Activated T-helper 17 cell treated with anti-CD3 and anti-CD28 coated beads, Interleukin-2, amount 50 U/mL, for 72 hours (primary cell): ENCODE results near the gene DAZAP1. TPM values are rescaled to one million over a fixed set of nuclear protein-coding genes. Genes with fewer than 3 reads are reported as not detected.

Experiments used
- ATAC-seq: fragments of 150-1000 bp; cut with Tn5 transposase; replicated peaks from 2 replicates; pipeline ENCODE4 v1.10.0; 2021; ENCODE audit warnings: mild to moderate bottlenecking, moderate library complexity
- H3K27ac Mint-ChIP-seq: one replicate; pipeline ENCODE4 v1.8.0; 2022; ENCODE audit warnings: mixed read lengths
- H3K27me3 Mint-ChIP-seq: one replicate; pipeline ENCODE4 v1.8.0; 2022; ENCODE audit warnings: mixed read lengths
- H3K36me3 Mint-ChIP-seq: one replicate; pipeline ENCODE4 v1.8.0; 2022; ENCODE audit warnings: low read depth, mild to moderate bottlenecking, mixed read lengths
- H3K4me1 Mint-ChIP-seq: one replicate; pipeline ENCODE4 v1.8.0; 2022; ENCODE audit warnings: mixed read lengths
- H3K4me3 Mint-ChIP-seq: one replicate; pipeline ENCODE4 v1.8.0; 2022; ENCODE audit warnings: mild to moderate bottlenecking, mixed read lengths
- H3K9me3 Mint-ChIP-seq: one replicate; pipeline ENCODE4 v1.8.0; 2022; ENCODE audit warnings: mixed read lengths
- total RNA-seq, 2 donors: library from RNA; stranded (reverse); gene quantifications; one replicate each; pipeline ENCODE4 v1.2.3, GENCODE V29; 2022

DAZAP1 gene
- total RNA-seq, 2 donors from 2014 or later = 161 to 271 TPM

DNA sequence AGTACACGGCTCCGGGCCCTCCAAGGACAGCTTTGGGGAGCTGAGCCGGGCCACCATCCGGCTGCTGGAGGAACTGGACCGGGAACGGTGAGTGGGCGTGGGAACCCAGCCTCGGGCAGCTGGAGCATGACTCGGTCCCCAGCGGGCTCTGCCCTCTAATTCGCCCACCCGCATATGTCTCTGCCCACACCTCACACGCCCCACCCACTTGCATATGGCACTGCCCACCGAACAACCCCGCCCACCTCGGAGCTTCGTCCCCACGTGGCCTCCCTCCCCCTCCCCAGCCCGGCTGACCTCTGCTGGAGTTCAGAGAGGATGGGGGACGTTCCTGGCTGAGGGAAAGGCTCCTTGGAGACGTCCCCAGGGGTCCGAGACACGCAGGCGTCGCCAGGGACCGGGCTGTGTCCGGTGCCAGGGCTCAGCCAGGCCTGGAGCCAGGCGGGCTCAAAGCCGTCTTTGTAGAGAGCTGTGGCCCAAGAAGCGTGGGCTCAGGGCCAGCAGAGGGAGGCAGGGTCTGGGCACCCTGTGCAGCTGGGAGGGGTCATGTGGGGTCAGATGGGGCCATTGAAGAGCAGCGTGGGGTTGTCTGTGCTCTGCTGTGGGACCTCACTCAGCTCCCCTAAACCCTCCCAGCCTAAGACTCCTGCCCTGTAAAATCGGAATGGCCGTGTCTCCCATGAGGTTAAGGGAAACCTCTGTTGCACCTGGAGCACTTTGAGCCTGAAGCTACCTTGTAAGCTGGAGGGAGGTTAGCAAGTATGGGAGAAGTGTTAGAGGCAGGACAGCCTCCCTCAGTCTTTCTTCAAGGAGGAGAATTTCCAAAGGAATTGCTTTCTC lies 46.4 kb downstream of the DAZAP1 start:
- peaks cover 11% of the 10 kb centered on the region for H3K36me3 Mint-ChIP-seq
- ATAC-seq = no peak
- peaks cover 23% of the 10 kb centered on the region for H3K27me3 Mint-ChIP-seq
- H3K9me3 Mint-ChIP-seq = no peaks in the 10 kb centered on the region
- H3K27ac Mint-ChIP-seq = no peak overlapping the region
- no peak overlapping the region for H3K4me3 Mint-ChIP-seq
- H3K4me1 Mint-ChIP-seq = peaks cover 5% of the 10 kb centered on the region

DNA sequence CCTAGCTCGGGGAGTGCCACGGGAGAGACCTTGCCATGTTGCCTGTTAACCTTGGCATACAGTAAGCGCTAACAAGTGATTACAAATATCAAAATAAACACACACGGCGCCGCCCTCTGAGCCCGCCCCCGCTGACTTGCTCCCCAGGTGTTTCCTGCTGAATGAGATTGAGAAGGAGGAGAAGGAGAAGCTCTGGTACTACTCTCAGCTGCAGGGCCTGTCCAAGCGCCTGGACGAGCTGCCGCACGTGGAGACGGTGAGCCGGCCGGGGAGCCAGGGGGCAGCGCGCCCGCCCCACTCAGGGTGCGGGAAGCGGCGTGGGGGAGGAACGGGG lies 47.6 kb downstream of the DAZAP1 start:
- H3K27ac Mint-ChIP-seq = no peak overlapping the region
- H3K9me3 Mint-ChIP-seq = no peaks in the 10 kb centered on the region
- no peak for ATAC-seq
- peaks cover 9% of the 10 kb centered on the region for H3K36me3 Mint-ChIP-seq
- peaks cover 9% of the 10 kb centered on the region for H3K4me1 Mint-ChIP-seq
- H3K4me3 Mint-ChIP-seq = no peak overlapping the region
- H3K27me3 Mint-ChIP-seq = peaks cover 19% of the 10 kb centered on the region

DNA sequence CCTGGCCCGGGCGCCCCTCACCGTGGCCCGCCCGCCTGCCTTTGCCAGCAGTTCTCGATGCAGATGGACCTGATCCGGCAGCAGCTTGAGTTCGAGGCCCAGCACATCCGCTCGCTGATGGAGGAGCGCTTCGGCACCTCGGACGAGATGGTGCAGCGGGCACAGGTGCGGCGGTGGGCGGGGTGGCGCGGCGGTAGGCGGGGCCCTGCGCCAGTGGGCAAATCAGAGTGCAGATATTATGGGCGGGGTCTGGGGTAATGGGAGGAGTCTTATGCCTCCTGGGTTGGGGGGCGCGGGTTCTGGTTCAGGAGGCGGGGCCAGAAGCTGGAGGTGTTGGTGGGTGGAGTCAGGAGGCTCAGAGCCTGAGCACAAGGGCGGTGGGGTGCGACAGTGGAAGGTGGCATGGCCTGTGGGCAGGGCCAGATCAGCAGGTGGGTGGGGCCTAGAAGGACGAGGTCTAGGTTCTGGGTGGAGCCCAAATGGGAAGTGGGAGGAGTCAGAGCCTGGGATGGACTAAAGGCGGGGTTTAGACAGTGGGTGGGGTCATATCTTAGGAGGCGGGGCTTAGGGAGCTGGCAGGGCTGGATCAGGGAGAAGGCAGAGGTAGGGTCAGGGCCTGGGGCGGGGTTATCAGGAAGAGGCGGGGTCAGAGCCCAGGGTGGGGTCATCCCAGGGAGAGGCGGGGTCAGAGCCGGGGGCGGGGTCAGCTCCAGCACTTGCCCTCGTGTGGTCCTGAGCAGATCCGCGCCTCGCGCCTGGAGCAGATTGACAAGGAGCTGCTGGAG lies 48.1 kb downstream of the DAZAP1 start:
- Mint-ChIP-seq H3K27me3 (peaks cover 18% of the 10 kb centered on the region), H3K4me3 (peak overlapping the region; percentile 23), H3K9me3 (no peaks in the 10 kb centered on the region), H3K27ac (no peak overlapping the region), H3K4me1 (peaks cover 9% of the 10 kb centered on the region), H3K36me3 (peaks cover 8% of the 10 kb centered on the region)
- peak; percentile 65 for ATAC-seq

DNA sequence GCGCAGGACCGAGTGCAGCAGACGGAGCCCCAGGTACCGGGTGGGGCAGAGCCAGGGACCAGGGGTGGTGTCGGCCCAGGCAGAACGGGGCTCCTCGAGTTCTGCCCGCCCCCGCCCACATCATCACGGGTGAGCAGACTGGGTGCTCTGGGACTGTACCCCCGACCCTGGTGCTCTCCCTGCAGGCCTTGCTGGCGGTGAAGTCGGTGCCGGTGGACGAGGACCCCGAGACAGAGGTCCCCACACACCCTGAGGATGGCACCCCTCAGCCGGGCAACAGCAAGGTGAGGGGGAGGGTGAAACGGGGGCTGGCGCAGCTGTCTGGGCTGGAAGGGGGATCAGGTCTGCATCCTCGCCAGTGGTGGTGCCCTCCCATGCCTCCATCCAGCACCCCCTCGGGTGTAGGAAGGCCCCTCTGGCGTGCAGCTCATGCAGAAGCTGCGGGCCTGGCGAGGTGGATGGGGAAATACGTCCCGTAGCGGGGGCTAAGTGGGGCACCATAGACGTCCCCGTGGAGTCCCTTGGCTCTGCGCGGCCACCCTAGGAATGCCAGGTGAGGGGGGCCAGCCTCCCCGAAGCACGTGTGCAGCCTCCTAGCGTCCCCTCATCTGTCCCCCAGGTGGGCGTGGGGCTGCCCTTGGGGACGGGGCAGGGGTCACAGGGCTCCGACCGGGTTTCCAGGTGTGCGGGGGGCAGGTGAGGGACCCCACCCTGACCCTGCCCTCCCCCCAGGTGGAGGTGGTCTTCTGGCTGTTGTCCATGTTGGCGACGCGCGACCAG lies 48.9 kb downstream of the DAZAP1 start:
- H3K36me3 Mint-ChIP-seq = peaks cover 5% of the 10 kb centered on the region
- ATAC-seq = no peak
- H3K4me1 Mint-ChIP-seq = peaks cover 9% of the 10 kb centered on the region
- no peaks in the 10 kb centered on the region for H3K9me3 Mint-ChIP-seq
- H3K27ac Mint-ChIP-seq = no peak overlapping the region
- H3K27me3 Mint-ChIP-seq = peaks cover 12% of the 10 kb centered on the region
- no peak overlapping the region for H3K4me3 Mint-ChIP-seq

DNA sequence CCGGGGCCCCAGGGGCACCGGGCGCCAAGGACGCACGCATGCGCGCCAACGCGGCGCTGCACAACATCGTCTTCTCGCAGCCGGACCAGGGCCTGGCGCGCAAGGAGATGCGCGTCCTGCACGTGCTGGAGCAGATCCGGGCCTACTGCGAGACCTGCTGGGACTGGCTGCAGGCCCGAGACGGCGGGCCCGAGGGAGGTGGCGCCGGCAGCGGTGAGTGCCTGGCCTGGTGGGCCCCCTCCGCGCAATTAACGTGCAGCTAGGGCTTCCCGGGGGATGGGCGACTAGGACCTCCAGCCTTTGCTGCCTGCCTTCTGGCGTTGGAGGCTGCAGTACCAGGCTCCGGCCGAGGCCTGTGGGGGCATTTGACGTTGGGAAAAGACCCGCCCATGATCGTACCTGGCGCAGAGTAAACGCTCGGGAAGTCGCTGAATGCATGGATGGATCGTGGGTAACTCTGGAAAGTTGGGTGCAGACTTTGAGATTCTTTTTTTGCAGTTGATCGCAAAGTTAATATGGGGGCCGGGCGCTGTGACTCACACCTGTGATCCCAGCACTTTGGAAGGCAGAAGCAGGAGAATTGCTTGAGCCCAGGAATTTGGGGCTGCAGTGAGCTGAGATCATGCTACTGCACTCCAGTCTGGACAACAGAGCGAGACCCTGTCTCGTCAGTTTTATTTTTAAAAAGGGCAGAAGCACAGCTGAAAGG lies 49.8 kb downstream of the DAZAP1 start:
- ATAC-seq = no peak
- H3K27me3 Mint-ChIP-seq = peaks cover 12% of the 10 kb centered on the region
- H3K36me3 Mint-ChIP-seq = peaks cover 5% of the 10 kb centered on the region
- peaks cover 9% of the 10 kb centered on the region for H3K4me1 Mint-ChIP-seq
- H3K27ac Mint-ChIP-seq = no peak overlapping the region
- no peaks in the 10 kb centered on the region for H3K9me3 Mint-ChIP-seq
- no peak overlapping the region for H3K4me3 Mint-ChIP-seq

DNA sequence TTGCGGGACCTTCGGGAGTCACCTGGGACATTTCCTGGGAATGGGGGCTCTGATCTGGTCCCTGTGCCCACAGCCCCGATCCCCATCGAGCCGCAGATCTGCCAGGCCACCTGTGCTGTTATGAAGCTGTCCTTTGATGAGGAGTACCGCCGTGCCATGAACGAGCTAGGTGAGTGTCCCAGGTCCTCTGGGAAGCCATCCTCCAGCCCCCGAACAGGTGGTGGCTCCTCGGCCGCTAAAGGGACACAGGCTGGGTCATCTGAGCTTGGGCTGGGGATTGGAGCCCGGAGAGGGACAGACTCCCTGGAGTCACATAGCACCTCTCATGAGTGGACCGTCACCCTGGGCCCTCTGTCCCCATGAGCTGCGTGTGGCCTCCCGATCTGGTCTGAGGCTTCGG lies 50.5 kb downstream of the DAZAP1 start:
- ATAC-seq = no peak
- H3K4me3 Mint-ChIP-seq = no peak overlapping the region

DNA sequence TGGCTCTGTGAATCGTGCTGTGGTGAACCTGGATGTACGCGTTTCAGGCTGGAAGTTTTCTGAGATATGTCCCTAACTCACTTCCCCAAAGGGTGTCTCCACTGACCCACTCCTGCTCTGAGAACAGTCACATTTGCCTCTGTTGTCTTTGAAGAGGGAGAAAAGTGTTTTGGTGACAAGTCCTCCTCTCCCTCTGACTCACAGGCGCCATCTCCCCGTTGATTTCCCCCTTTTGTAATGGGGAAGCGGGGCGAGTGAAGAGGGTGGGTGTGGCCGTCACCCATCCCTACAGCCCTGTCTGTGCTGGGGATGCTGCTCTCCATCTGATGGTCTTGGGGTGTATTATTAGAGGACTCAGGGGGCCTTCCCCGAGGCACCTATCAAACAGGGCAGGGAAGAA lies 52.1 kb downstream of the DAZAP1 start:
- H3K27ac Mint-ChIP-seq = no peak overlapping the region
- H3K27me3 Mint-ChIP-seq = peaks cover 6% of the 10 kb centered on the region
- peaks cover 9% of the 10 kb centered on the region for H3K4me1 Mint-ChIP-seq
- H3K36me3 Mint-ChIP-seq = peaks cover 5% of the 10 kb centered on the region
- no peak for ATAC-seq
- no peaks in the 10 kb centered on the region for H3K9me3 Mint-ChIP-seq
- no peak overlapping the region for H3K4me3 Mint-ChIP-seq

More for the DNA sequence above, 50.5 kb downstream of the DAZAP1 start:
- H3K4me1 Mint-ChIP-seq = peaks cover 9% of the 10 kb centered on the region
- peaks cover 5% of the 10 kb centered on the region for H3K36me3 Mint-ChIP-seq
- no peaks in the 10 kb centered on the region for H3K9me3 Mint-ChIP-seq
- no peak overlapping the region for H3K27ac Mint-ChIP-seq
- H3K27me3 Mint-ChIP-seq = peaks cover 12% of the 10 kb centered on the region

DNA sequence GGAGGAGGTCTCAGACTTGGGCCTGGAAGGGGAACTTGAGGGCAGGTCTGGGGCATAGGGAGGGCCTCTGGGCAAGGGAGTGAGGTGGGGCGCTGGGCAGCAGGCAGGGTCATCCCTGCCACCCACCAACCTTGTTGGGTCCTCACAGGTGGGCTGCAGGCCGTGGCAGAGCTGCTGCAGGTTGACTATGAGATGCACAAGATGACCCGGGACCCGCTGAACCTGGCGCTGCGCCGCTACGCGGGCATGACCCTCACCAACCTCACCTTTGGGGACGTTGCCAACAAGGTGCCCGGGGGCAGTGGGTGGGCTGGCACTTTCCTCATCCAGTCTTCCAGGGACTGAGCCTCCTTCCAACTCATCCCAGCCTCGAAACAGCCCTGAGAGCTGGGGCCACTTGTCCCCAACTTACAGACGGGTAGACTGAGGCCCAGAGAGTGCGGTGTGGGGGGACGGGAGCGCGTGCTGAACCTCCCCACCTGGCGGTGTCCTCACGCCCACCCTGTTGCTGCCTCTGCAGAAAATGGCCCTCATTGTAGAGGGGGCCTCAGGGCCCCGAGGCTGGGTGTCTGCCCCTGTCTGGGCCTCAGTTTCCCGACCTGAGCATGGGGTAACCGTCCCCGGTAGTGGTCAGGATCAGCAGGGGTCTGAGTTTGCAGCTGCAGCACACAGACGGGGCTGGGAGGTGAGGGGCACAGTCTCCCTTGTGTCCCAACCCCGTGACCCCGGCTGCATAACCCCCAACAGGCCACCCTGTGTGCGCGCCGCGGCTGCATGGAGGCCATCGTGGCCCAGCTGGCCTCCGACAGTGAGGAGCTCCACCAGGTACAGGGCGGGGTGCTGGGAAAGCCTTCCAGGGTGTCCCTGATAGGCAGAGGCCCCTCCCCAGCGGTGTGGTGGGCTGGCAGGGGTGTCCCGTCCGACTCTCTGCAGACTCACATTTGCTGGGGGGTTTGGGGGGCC lies 52.9 kb downstream of the DAZAP1 start:
- no peak overlapping the region for H3K4me3 Mint-ChIP-seq
- no peaks in the 10 kb centered on the region for H3K9me3 Mint-ChIP-seq
- peaks cover 6% of the 10 kb centered on the region for H3K27me3 Mint-ChIP-seq
- no peak for ATAC-seq
- peaks cover 5% of the 10 kb centered on the region for H3K36me3 Mint-ChIP-seq
- no peak overlapping the region for H3K27ac Mint-ChIP-seq
- H3K4me1 Mint-ChIP-seq = peaks cover 9% of the 10 kb centered on the region

DNA sequence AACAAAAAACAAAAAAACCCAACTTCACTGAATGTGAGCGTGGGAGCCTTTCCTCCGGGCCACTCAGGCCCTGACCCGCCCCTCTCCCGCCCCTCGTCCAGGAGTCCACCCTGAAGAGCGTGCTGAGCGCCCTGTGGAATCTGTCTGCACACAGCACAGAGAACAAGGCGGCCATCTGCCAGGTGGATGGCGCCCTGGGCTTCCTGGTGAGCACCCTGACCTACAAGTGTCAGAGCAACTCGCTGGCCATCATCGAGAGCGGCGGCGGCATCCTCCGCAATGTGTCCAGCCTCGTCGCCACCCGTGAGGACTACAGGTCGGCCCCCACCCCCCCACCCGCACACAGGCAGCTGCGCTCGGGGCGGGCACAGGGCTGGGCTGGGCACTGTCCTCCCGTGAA lies 54.5 kb downstream of the DAZAP1 start:
- H3K27ac Mint-ChIP-seq = no peak overlapping the region
- H3K36me3 Mint-ChIP-seq = peaks cover 5% of the 10 kb centered on the region
- no peak for ATAC-seq
- H3K4me1 Mint-ChIP-seq = peaks cover 5% of the 10 kb centered on the region
- no peak overlapping the region for H3K4me3 Mint-ChIP-seq
- no peaks in the 10 kb centered on the region for H3K9me3 Mint-ChIP-seq
- no peaks in the 10 kb centered on the region for H3K27me3 Mint-ChIP-seq

DNA sequence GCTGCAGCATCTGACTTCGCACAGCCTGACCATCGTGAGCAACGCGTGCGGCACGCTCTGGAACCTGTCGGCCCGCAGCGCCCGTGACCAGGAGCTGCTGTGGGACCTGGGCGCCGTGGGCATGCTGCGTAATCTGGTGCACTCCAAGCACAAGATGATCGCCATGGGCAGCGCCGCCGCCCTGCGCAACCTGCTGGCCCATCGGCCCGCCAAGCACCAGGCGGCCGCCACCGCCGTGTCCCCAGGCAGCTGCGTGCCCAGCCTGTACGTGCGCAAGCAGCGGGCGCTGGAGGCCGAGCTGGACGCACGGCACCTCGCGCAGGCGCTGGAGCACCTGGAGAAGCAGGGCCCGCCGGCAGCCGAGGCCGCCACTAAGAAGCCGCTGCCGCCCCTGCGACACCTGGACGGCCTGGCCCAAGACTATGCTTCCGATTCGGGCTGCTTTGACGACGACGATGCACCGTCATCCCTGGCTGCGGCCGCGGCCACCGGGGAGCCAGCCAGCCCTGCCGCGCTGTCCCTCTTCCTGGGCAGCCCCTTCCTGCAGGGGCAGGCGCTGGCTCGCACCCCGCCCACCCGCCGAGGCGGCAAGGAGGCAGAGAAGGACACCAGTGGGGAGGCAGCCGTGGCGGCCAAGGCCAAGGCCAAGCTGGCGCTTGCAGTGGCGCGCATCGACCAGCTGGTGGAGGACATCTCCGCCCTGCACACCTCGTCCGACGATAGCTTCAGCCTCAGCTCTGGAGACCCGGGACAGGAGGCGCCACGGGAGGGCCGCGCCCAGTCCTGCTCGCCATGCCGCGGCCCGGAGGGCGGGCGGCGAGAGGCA lies 58.0 kb downstream of the DAZAP1 start:
- H3K36me3 Mint-ChIP-seq = no peaks in the 10 kb centered on the region
- H3K4me1 Mint-ChIP-seq = no peaks in the 10 kb centered on the region
- H3K27me3 Mint-ChIP-seq = no peaks in the 10 kb centered on the region
- H3K9me3 Mint-ChIP-seq = no peaks in the 10 kb centered on the region
- no peak overlapping the region for H3K27ac Mint-ChIP-seq
- ATAC-seq = no peak
- no peak overlapping the region for H3K4me3 Mint-ChIP-seq

DNA sequence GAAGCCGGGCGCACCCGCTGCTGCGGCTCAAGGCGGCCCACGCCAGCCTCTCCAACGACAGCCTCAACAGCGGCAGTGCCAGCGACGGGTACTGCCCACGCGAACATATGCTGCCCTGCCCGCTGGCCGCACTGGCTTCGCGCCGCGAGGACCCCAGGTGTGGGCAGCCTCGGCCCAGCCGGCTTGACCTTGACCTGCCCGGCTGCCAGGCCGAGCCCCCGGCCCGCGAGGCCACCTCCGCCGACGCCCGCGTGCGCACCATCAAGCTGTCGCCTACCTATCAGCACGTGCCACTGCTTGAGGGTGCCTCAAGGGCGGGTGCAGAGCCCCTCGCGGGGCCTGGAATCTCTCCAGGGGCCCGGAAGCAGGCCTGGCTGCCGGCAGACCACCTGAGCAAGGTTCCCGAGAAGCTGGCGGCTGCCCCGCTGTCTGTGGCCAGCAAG lies 58.7 kb downstream of the DAZAP1 start:
- no peak for ATAC-seq
- Mint-ChIP-seq H3K4me1 (no peaks in the 10 kb centered on the region), H3K27ac (no peak overlapping the region), H3K27me3 (no peaks in the 10 kb centered on the region), H3K36me3 (no peaks in the 10 kb centered on the region), H3K9me3 (no peaks in the 10 kb centered on the region), H3K4me3 (no peak overlapping the region)

DNA sequence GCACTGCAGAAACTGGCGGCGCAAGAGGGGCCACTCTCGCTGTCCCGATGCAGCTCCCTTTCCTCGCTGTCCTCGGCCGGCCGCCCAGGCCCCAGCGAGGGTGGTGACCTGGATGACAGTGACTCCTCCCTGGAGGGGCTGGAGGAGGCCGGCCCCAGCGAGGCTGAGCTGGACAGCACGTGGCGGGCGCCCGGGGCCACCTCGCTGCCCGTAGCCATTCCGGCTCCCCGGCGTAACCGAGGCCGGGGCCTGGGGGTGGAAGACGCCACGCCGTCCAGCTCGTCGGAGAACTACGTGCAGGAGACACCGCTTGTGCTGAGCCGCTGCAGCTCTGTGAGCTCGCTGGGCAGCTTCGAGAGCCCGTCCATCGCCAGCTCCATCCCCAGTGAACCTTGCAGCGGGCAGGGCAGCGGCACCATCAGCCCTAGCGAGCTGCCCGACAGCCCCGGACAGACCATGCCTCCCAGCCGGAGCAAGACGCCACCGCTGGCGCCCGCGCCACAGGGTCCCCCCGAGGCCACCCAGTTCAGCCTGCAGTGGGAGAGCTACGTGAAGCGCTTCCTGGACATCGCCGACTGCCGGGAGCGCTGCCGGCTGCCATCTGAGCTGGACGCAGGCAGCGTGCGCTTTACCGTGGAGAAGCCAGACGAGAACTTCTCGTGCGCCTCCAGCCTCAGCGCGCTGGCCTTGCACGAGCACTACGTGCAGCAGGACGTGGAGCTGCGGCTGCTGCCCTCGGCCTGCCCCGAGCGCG lies 59.3 kb downstream of the DAZAP1 start:
- ATAC-seq = no peak
- H3K36me3 Mint-ChIP-seq = no peaks in the 10 kb centered on the region
- no peaks in the 10 kb centered on the region for H3K4me1 Mint-ChIP-seq
- no peak overlapping the region for H3K27ac Mint-ChIP-seq
- H3K4me3 Mint-ChIP-seq = no peak overlapping the region
- H3K9me3 Mint-ChIP-seq = no peaks in the 10 kb centered on the region
- H3K27me3 Mint-ChIP-seq = no peaks in the 10 kb centered on the region
